IPS-NIHi7 (cell line): Measurements from ENCODE around the gene TMEM53.
"Not testable (repeated sequence)": the region's sequence is repeated elsewhere in the genome, so short reads cannot be mapped to it uniquely, and the experiment has no call there.

Experiments used
- DNase-seq: peaks from one replicate; pipeline ENCODE4 v3.0.0; 2012; ENCODE audit warnings: mixed read lengths; ENCODE audit errors: extremely low spot score

The TMEM53 gene

GRCh38 chr1:44674113-44675000, at the start of gene TMEM53, which contains the start of gene ARMH1:
Gene TMEM53 (minus strand): TSS chr1:44674481. CDS start chr1:44674391, 90 bp downstream.
Gene ARMH1 (plus strand): TSS chr1:44674714. CDS start chr1:44689698, 14,984 bp downstream.
- peak; percentile 98 for DNase-seq

GRCh38 chr1:44723496-44724295, 49.4 kb upstream of the TMEM53 start:
- no peak for DNase-seq

GRCh38 chr1:44723064-44723463, 48.8 kb upstream of the TMEM53 start:
- DNase-seq = no peak

- DNase-seq = peak; percentile 81
Observed at GRCh38 chr1:44721485-44722361, 47.4 kb upstream of the TMEM53 start.

GRCh38 chr1:44720281-44720680, 46.0 kb upstream of the TMEM53 start:
- DNase-seq = no peak

GRCh38 chr1:44719318-44719717, 45.0 kb upstream of the TMEM53 start:
- no peak for DNase-seq

- DNase-seq = no peak
Observed at GRCh38 chr1:44718091-44718490, 43.8 kb upstream of the TMEM53 start.

GRCh38 chr1:44717653-44718052, 43.4 kb upstream of the TMEM53 start:
- DNase-seq = no peak

GRCh38 chr1:44717156-44717555, 42.9 kb upstream of the TMEM53 start:
- DNase-seq = no peak

GRCh38 chr1:44714944-44715571, 40.8 kb upstream of the TMEM53 start:
- peak; percentile 86 for DNase-seq

GRCh38 chr1:44714532-44714931, 40.3 kb upstream of the TMEM53 start:
- DNase-seq = no peak

- no peak for DNase-seq
Observed at GRCh38 chr1:44713321-44713781, 39.1 kb upstream of the TMEM53 start.

GRCh38 chr1:44707959-44708831, 33.9 kb upstream of the TMEM53 start:
- DNase-seq = peak; percentile 60

GRCh38 chr1:44707112-44707881, 33.0 kb upstream of the TMEM53 start:
- DNase-seq = no peak

- DNase-seq = no peak
Observed at GRCh38 chr1:44705938-44706337, 31.7 kb upstream of the TMEM53 start.

GRCh38 chr1:44705470-44705869, 31.2 kb upstream of the TMEM53 start:
- DNase-seq = no peak

GRCh38 chr1:44701141-44701573, 26.9 kb upstream of the TMEM53 start:
- no peak for DNase-seq

GRCh38 chr1:44700573-44700972, 26.3 kb upstream of the TMEM53 start:
- DNase-seq = no peak

GRCh38 chr1:44699375-44699774, 25.1 kb upstream of the TMEM53 start:
- not testable (repeated sequence) for DNase-seq
